ENCODE measurements around the gene ZBTB26. TPM values are rescaled to one million over a fixed set of nuclear protein-coding genes. Genes with fewer than 3 reads are reported as not detected.

The ZBTB26 gene
- 10 to 100 TPM in 1 of 4 donors, 1 to 10 TPM in 3; 3.2 to 18.2 (median 6.1) TPM for total RNA-seq

DNA sequence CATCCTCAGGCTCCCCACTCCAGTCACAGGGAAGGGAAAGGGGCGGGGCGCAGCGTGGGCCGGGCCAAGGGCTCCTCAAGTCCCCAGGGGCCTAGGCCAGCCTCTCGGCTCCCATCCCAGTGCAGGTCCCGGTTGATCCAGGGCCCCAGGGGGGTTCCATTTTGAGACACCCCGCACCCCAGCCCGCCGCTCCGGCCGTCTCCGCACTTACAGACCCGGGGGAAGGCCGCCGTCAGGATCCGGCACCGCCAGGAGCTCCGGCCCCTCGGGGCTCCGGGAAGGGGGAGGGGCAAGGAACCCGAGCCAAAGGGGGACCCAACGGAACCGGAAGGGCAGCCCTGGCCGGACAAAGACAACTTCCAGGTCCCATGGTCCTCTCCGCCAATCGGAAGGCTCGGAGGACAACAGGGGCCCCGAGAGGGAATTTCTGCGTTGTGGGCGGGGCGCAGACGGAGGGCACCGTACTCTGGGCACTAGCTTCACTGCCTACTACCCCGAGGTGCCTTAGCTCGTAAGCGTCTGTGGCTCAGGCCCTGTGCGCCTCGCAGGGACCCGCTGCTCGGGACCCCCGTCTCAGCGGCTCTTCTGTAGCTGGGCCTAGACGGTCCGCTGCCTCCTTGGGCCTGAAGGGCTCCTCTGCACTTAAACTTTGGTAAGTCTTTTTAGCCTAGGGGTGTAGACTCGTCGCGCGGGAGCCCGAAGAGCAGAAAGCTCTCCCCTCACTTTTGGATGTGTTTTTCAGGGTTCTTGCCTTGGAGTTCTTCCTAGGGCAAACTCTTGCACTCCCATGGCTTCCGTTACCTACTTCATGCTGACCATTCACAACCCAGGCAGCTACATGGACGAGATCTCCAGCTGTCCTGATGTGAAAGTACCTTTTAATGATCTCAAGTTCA, at the start of gene ZBTB26:
Gene ZBTB26, minus strand, starts transcription at position 287 of the 896 bp plus-strand sequence. CDS start 11,578 bp downstream, outside the sequence.
- Histone ChIP-seq H3K27me3 (no peaks in the 10 kb centered on the region), H3K9me3 (no peaks in the 10 kb centered on the region), H3K27ac (peak within 1 kb of the TSS; percentile 58 to 80 (median 76)), H3K36me3 (peaks cover 0 to 4% (median 0%) of the 10 kb centered on the region in 3 donors), H3K4me3 (peak within 1 kb of the TSS; percentile 63 to 82 (median 76)), H3K4me1 (peaks cover 0 to 30% (median 3%) of the 10 kb centered on the region in 4 donors)
- DNase-seq: peak; percentile 94 to 97 (median 94)
- TF ChIP-seq, protein P1, sequence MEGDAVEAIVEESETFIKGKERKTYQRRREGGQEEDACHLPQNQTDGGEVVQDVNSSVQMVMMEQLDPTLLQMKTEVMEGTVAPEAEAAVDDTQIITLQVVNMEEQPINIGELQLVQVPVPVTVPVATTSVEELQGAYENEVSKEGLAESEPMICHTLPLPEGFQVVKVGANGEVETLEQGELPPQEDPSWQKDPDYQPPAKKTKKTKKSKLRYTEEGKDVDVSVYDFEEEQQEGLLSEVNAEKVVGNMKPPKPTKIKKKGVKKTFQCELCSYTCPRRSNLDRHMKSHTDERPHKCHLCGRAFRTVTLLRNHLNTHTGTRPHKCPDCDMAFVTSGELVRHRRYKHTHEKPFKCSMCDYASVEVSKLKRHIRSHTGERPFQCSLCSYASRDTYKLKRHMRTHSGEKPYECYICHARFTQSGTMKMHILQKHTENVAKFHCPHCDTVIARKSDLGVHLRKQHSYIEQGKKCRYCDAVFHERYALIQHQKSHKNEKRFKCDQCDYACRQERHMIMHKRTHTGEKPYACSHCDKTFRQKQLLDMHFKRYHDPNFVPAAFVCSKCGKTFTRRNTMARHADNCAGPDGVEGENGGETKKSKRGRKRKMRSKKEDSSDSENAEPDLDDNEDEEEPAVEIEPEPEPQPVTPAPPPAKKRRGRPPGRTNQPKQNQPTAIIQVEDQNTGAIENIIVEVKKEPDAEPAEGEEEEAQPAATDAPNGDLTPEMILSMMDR (IDR thresholded peaks at IDR 0.05): no peak
- TF ChIP-seq POLR2A (IDR thresholded peaks at IDR 0.05): peak; percentile 54 to 65

DNA sequence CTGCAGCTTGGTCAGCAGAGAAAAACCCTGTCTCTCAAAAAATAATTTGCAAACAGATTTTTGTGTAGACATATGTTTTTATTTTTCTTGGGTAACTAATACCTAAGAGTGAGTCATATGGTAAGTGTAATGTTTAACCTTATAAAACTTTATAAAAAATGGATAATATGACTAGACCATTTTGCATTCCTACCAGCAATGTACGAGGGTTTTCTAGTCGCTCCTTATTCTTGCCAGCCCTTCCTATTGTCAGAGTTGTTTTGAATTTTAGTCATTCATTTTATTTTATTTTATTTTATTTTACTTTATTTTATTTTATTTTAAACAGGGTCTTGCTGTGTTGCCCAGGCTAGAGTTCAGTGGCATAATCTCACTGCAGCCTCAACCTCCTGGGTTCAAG, 47.3 kb upstream of the ZBTB26 start:
- no peaks in the 10 kb centered on the region for H3K27me3 ChIP-seq
- DNase-seq: no peak
- no peaks in the 10 kb centered on the region for H3K4me1 ChIP-seq
- no peaks in the 10 kb centered on the region for H3K36me3 ChIP-seq
- TF ChIP-seq, protein P1 (IDR thresholded peaks at IDR 0.05): no peak
- TF ChIP-seq POLR2A (IDR thresholded peaks at IDR 0.05): no peak
- H3K4me3 ChIP-seq: no peak overlapping the region
- H3K9me3 ChIP-seq: no peaks in the 10 kb centered on the region
- H3K27ac ChIP-seq: no peak overlapping the region

- Histone ChIP-seq H3K9me3 (no peaks in the 10 kb centered on the region), H3K36me3 (peaks cover 0 to 17% (median 0%) of the 10 kb centered on the region in 3 donors), H3K4me1 (no peaks in the 10 kb centered on the region), H3K4me3 (no peak overlapping the region), H3K27ac (peak overlapping the region in 1 of 4 donors; percentile 4), H3K27me3 (no peaks in the 10 kb centered on the region)
- no peak for DNase-seq
- TF ChIP-seq, protein P1 (IDR thresholded peaks at IDR 0.05): no peak
- no peak for TF ChIP-seq POLR2A (IDR thresholded peaks at IDR 0.05)
Measured at GRCh38 chr9:122975196-122975595, 43.9 kb upstream of the ZBTB26 start.

- Histone ChIP-seq H3K4me3 (no peak overlapping the region), H3K9me3 (no peaks in the 10 kb centered on the region), H3K36me3 (peaks cover 0 to 12% (median 0%) of the 10 kb centered on the region in 3 donors), H3K27me3 (no peaks in the 10 kb centered on the region), H3K27ac (no peak overlapping the region), H3K4me1 (no peaks in the 10 kb centered on the region)
- DNase-seq: no peak
- no peak for TF ChIP-seq POLR2A (IDR thresholded peaks at IDR 0.05)
- TF ChIP-seq, protein P1 (IDR thresholded peaks at IDR 0.05): no peak
Measured at GRCh38 chr9:122961139-122961538, 29.8 kb upstream of the ZBTB26 start.

DNA sequence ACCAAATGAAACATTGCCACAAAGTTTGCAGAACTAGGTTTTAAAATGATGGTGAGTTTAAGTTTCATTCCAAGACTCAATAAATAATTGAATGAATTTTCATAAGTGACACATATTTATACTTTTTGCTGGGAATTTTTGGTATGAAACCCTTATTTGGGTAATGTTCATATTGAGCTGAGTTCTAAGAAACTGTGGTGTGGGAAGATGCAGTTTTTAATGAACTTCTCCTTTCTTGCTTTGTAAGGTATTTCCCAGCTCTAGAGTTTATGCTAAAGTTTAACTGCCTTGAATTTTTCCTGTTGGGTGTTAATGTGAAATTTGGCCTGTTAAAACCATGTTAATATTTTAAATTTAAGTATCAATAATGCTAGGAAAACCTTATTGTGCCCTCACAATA, 24.6 kb upstream of the ZBTB26 start:
- DNase-seq: no peak
- peaks cover 0 to 7% (median 0%) of the 10 kb centered on the region in 3 donors for H3K36me3 ChIP-seq
- TF ChIP-seq, protein P1 (IDR thresholded peaks at IDR 0.05): no peak
- TF ChIP-seq POLR2A (IDR thresholded peaks at IDR 0.05): no peak

More for the DNA sequence above, 24.6 kb upstream of the ZBTB26 start:
- H3K27ac ChIP-seq: no peak overlapping the region
- no peak overlapping the region for H3K4me3 ChIP-seq
- no peaks in the 10 kb centered on the region for H3K9me3 ChIP-seq
- H3K4me1 ChIP-seq: peaks cover 0 to 5% (median 0%) of the 10 kb centered on the region in 4 donors
- no peaks in the 10 kb centered on the region for H3K27me3 ChIP-seq

Measured in Peyer's patch (tissue), 4 donors.